ENCODE measurements around the gene FOLR3. TPM values are rescaled to one million over a fixed set of nuclear protein-coding genes. Genes with fewer than 3 reads are reported as not detected.
"Not testable (repeated sequence)": the region's sequence is repeated elsewhere in the genome, so short reads cannot be mapped to it uniquely, and the experiment has no call there.

FOLR3 gene
- total RNA-seq, 4 donors from 2014 or later = 1.2 to 1.6 TPM; not detected in 2

GRCh38 chr11:72160319-72160718, 24.8 kb downstream of the FOLR3 start:
- Histone ChIP-seq H3K4me1 (no peaks in the 10 kb centered on the region), H3K9me3 (no peaks in the 10 kb centered on the region), H3K27ac (no peak overlapping the region), H3K27me3 (no peaks in the 10 kb centered on the region), H3K36me3 (no peaks in the 10 kb centered on the region), H3K4me3 (replicated peaks in 1 of 3) (no peak overlapping the region)
- intact Hi-C loops (cut with DNase I) = no loop called here
- TF ChIP-seq POLR2A (IDR thresholded peaks at IDR 0.05) = no peak
- no peak for TF ChIP-seq CTCF (IDR thresholded peaks at IDR 0.05)
- no peak for DNase-seq
- 78 to 79% methylated on average over 2 of the region's 2 CpGs for WGBS, 2 donors

- Histone ChIP-seq H3K4me1 (no peaks in the 10 kb centered on the region), H3K36me3 (no peaks in the 10 kb centered on the region), H3K4me3 (replicated peaks in 1 of 3) (no peak overlapping the region), H3K27ac (no peak overlapping the region), H3K27me3 (no peaks in the 10 kb centered on the region), H3K9me3 (no peaks in the 10 kb centered on the region)
- 82 to 86% methylated on average over 16 of the region's 16 CpGs for WGBS, 2 donors
- TF ChIP-seq CTCF (IDR thresholded peaks at IDR 0.05) (no peak), POLR2A (IDR thresholded peaks at IDR 0.05) (no peak)
- intact Hi-C loops (cut with DNase I) = no loop called here
- DNase-seq = no peak
Observed at GRCh38 chr11:72162891-72163492, 27.5 kb downstream of the FOLR3 start.

GRCh38 chr11:72164187-72164586, 28.7 kb downstream of the FOLR3 start:
- intact Hi-C loops (cut with DNase I); H3K36me3 ChIP-seq; H3K4me1 ChIP-seq; H3K27ac ChIP-seq; H3K4me3 ChIP-seq (replicated peaks in 1 of 3); DNase-seq; H3K9me3 ChIP-seq; H3K27me3 ChIP-seq: not testable (repeated sequence)
- 71 to 78% methylated on average over 3 of the region's 3 CpGs for WGBS, 2 donors

- H3K9me3 ChIP-seq; H3K4me3 ChIP-seq (replicated peaks in 1 of 3); H3K36me3 ChIP-seq; H3K4me1 ChIP-seq; DNase-seq; intact Hi-C loops (cut with DNase I); H3K27ac ChIP-seq; H3K27me3 ChIP-seq: not testable (repeated sequence)
- WGBS, 2 donors = 93 to 97% methylated on average over 5 of the region's 5 CpGs
Observed at GRCh38 chr11:72169046-72169555, 33.6 kb downstream of the FOLR3 start.

GRCh38 chr11:72169754-72170153, 34.2 kb downstream of the FOLR3 start:
- H3K27me3 ChIP-seq; H3K36me3 ChIP-seq; DNase-seq; H3K27ac ChIP-seq; H3K9me3 ChIP-seq; H3K4me3 ChIP-seq (replicated peaks in 1 of 3); intact Hi-C loops (cut with DNase I); H3K4me1 ChIP-seq: not testable (repeated sequence)
- WGBS, 2 donors = 96 to 98% methylated on average over 3 of the region's 3 CpGs

GRCh38 chr11:72172043-72172442, 36.5 kb downstream of the FOLR3 start:
- WGBS, 2 donors = 83 to 88% methylated on average over 4 of the region's 4 CpGs

GRCh38 chr11:72173291-72173690, 37.8 kb downstream of the FOLR3 start:
- WGBS, 2 donors = 89 to 96% methylated on average over 3 of the region's 3 CpGs
- intact Hi-C loops (cut with DNase I) = no loop called here
- Histone ChIP-seq H3K27me3 (no peaks in the 10 kb centered on the region), H3K36me3 (no peaks in the 10 kb centered on the region), H3K9me3 (no peaks in the 10 kb centered on the region), H3K27ac (no peak overlapping the region), H3K4me3 (replicated peaks in 1 of 3) (no peak overlapping the region), H3K4me1 (no peaks in the 10 kb centered on the region)
- DNase-seq = no peak
- no peak for TF ChIP-seq CTCF (IDR thresholded peaks at IDR 0.05)

More at GRCh38 chr11:72172043-72172442, 36.5 kb downstream of the FOLR3 start:
- H3K4me3 ChIP-seq (replicated peaks in 1 of 3); intact Hi-C loops (cut with DNase I); H3K4me1 ChIP-seq; H3K9me3 ChIP-seq; DNase-seq; H3K27me3 ChIP-seq; H3K36me3 ChIP-seq; H3K27ac ChIP-seq: not testable (repeated sequence)

All from thyroid gland (tissue), 4 donors.